Uterus (tissue), 4 donors: ENCODE measurements around the gene ANKRD6. TPM values are rescaled to one million over a fixed set of nuclear protein-coding genes. Genes with fewer than 3 reads are reported as not detected.

Experiments used
- DNase-seq, 2 donors: peaks; one replicate each; pipeline ENCODE4 v3.0.0-alpha.2; 2019 to 2020
- H3K27ac ChIP-seq, 2 donors: fragments of 200-600 bp; sonication (generic); 1 replicate in 1 of 2; 2 replicates in 1 of 2; pipeline ENCODE4 v1.5.1; 2016 to 2018
- H3K27me3 ChIP-seq, 2 donors: fragments of 200-600 bp; sonication (generic); one replicate each; pipeline ENCODE4 v1.5.1; 2018 to 2019; ENCODE audit warnings: control low read depth in 1 of 2
- H3K36me3 ChIP-seq, 2 donors: fragments of 200-600 bp; sonication (generic); one replicate each; pipeline ENCODE4 v1.5.1; 2019; ENCODE audit warnings: control low read depth in 1 of 2
- H3K4me1 ChIP-seq, 2 donors: fragments of 200-600 bp; sonication (generic); one replicate each; pipeline ENCODE4 v1.5.1; 2018 to 2019; ENCODE audit warnings: control low read depth in 1 of 2
- H3K4me3 ChIP-seq, 2 donors: fragments of 200-600 bp; sonication (generic); 1 replicate in 1 of 2; 2 replicates in 1 of 2; pipeline ENCODE4 v1.5.1; 2018 to 2019; ENCODE audit warnings: mild to moderate bottlenecking in 1 of 2
- H3K9me3 ChIP-seq, 2 donors: fragments of 200-600 bp; sonication (generic); one replicate each; pipeline ENCODE4 v1.5.1; 2019; ENCODE audit warnings: control low read depth in 1 of 2
- POLR2A ChIP-seq, 2 donors: fragments of 450-650 bp; IDR thresholded peaks; one replicate each; pipeline ENCODE4 v1.6.1; 2016; ENCODE audit warnings: antibody characterized with exemption in 2 of 2, mild to moderate bottlenecking in 1 of 2, moderate library complexity in 1 of 2
- intact Hi-C: fragments of 100-400 bp; cut with DNase I; formaldehyde crosslinking; loops from one replicate; pipeline ENCODE4 v1.15.1; 2023; ENCODE audit warnings: low total_unique reads
- total RNA-seq, 4 donors: library from RNA; depleted of rRNA in 3 of 4; stranded (reverse); fragments of >200 nt in 3 of 4; gene quantifications; one replicate each; pipeline versions ENCODE4 v1.1.0 to v1.2.4, GENCODE V29; 2014 to 2023
- TF ChIP-seq, protein P1 (sequence below), 4 experiments: fragments of 200-600 bp in 2 of 4; fragments of 450-650 bp in 2 of 4; sonication (generic) in 2 of 4; IDR thresholded peaks; one replicate each; pipeline ENCODE4 v1.5.1; 2016 to 2019; ENCODE audit warnings: antibody characterized with exemption in 4 of 4, mild to moderate bottlenecking in 2 of 4, moderate library complexity in 1 of 4
- donor health status: DM: yes; HTN: yes; CAD: no.

ANKRD6 gene
- total RNA-seq, 4 donors from 2014 or later, result 6.7 to 32.6 (median 24.5) TPM

DNA sequence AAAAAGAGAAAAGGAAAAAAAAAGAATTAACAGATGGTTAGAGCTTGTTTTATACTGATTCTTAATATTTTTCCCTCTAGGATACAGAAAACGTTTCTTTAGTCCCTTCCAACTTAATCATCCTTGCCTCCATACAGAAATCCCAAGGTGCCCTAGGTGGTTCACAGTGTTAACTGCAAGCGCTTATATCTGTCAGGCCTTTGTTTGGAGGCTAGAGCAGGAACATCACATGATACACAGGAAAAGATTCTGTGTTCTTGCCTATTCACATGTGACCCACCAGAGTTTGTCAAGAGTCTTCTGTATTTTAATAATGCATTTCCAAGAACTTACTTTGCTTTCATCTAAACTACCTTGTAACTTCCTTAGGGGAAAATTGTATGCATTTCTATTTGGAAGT is 31.3 kb downstream of the ANKRD6 start:
- no peak overlapping the region for H3K4me3 ChIP-seq
- no peaks in the 10 kb centered on the region for H3K9me3 ChIP-seq
- H3K36me3 ChIP-seq, result no peaks in the 10 kb centered on the region
- no peaks in the 10 kb centered on the region for H3K27me3 ChIP-seq
- TF ChIP-seq, protein P1, sequence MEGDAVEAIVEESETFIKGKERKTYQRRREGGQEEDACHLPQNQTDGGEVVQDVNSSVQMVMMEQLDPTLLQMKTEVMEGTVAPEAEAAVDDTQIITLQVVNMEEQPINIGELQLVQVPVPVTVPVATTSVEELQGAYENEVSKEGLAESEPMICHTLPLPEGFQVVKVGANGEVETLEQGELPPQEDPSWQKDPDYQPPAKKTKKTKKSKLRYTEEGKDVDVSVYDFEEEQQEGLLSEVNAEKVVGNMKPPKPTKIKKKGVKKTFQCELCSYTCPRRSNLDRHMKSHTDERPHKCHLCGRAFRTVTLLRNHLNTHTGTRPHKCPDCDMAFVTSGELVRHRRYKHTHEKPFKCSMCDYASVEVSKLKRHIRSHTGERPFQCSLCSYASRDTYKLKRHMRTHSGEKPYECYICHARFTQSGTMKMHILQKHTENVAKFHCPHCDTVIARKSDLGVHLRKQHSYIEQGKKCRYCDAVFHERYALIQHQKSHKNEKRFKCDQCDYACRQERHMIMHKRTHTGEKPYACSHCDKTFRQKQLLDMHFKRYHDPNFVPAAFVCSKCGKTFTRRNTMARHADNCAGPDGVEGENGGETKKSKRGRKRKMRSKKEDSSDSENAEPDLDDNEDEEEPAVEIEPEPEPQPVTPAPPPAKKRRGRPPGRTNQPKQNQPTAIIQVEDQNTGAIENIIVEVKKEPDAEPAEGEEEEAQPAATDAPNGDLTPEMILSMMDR (IDR thresholded peaks at IDR 0.05), result no peak
- TF ChIP-seq POLR2A (IDR thresholded peaks at IDR 0.05), result no peak
- H3K4me1 ChIP-seq, result no peaks in the 10 kb centered on the region
- DNase-seq, result no peak
- intact Hi-C loops, result no loop called here
- no peak overlapping the region for H3K27ac ChIP-seq

DNA sequence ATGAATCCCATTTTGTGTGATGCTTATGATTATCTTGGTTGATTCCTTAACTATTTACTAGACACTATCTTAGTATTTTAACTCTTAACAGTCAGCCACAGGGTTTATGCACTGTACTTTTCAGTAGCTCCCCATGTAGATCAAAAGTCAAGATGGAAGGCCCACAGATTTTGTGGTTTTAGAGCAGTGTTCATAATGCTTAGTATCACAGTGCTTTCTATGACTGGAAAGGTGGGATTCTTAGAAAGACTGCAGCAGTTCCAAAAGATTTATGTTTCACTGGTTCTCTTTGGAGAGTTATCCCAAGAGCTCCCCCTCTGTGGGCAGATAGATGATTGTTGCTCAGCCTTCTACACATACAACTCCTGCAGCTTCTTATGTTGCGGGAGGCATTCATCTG is 34.5 kb downstream of the ANKRD6 start:
- Histone ChIP-seq H3K27me3 (no peaks in the 10 kb centered on the region), H3K4me3 (no peak overlapping the region), H3K36me3 (no peaks in the 10 kb centered on the region), H3K9me3 (no peaks in the 10 kb centered on the region), H3K27ac (no peak overlapping the region), H3K4me1 (no peaks in the 10 kb centered on the region)
- intact Hi-C loops, result no loop called here
- no peak for DNase-seq
- TF ChIP-seq, protein P1 (IDR thresholded peaks at IDR 0.05), result no peak
- no peak for TF ChIP-seq POLR2A (IDR thresholded peaks at IDR 0.05)

DNA sequence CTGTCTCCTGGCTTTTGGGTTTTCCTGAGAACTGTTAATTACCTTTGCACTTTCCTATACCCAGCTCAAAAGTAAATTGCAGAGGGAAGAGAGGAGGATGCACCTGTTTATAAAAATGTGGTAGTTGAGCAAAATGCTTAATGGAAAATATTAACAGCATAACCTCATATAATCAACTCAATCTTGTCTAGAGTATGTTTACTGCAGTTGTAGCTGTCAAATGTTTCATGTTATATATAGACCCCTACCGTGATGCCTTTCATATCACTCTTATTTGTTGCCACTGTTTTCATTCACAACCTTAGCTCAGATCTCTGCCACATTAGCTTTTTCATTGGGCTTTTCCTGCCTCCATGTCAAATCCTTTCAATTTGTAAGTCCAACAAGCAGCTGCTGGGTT is 36.0 kb downstream of the ANKRD6 start:
- H3K9me3 ChIP-seq, result no peaks in the 10 kb centered on the region
- no peaks in the 10 kb centered on the region for H3K36me3 ChIP-seq
- H3K27me3 ChIP-seq, result no peaks in the 10 kb centered on the region
- intact Hi-C loops, result no loop called here
- no peaks in the 10 kb centered on the region for H3K4me1 ChIP-seq
- no peak overlapping the region for H3K4me3 ChIP-seq
- no peak overlapping the region for H3K27ac ChIP-seq
- DNase-seq, result no peak
- TF ChIP-seq, protein P1 (IDR thresholded peaks at IDR 0.05), result no peak
- TF ChIP-seq POLR2A (IDR thresholded peaks at IDR 0.05), result no peak

DNA sequence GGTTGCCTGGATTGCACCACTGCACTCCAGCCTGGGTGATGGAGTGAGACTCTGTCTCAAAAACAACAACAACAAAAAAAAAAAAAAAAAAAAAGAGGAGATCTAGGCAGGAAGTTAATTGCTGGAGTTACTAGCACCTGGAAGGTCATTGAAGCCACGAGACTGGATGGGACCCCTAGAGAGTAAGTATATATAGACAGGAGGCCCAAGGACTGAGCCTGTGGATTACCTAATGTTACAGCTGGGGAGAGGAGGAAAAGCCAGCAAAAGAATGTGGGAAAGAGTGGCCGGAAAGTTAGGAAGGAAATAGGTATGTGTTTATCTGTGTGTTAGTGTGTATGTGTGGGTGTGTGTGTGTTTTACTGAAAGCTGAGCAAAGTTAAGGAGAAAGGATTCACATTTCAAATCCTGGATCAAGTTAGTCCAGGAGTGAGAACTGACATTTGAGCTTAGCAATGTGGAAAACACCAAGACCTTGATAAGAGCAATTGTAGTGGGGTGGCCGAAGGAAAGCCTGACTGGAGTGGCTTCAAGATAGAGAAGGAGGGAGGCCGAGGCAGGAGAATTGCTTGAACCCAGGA is 38.4 kb downstream of the ANKRD6 start:
- H3K9me3 ChIP-seq, result no peaks in the 10 kb centered on the region
- intact Hi-C loops, result no loop called here
- TF ChIP-seq, protein P1 (IDR thresholded peaks at IDR 0.05), result no peak
- no peak for TF ChIP-seq POLR2A (IDR thresholded peaks at IDR 0.05)
- no peak overlapping the region for H3K27ac ChIP-seq
- no peaks in the 10 kb centered on the region for H3K4me1 ChIP-seq
- H3K27me3 ChIP-seq, result no peaks in the 10 kb centered on the region
- no peak for DNase-seq
- no peaks in the 10 kb centered on the region for H3K36me3 ChIP-seq
- no peak overlapping the region for H3K4me3 ChIP-seq

DNA sequence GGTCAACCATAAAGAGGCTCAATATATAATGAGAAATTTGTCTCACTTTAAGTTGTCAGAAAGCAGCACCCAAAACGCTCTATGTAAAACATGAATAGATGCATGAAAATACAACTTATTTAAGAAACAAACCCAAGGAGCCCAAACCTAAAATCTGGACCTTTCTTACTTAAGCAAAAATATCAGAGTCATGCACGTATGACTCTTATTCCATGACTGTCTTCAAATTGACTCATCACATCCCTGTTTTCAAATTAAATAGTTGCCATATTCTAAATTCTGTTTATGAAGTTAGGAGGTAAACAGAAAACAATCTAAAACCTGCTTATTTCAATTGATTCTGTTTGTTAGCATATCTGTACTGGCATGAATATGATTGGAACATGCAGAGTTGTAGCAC is 42.1 kb downstream of the ANKRD6 start:
- Histone ChIP-seq H3K4me3 (no peak overlapping the region), H3K27ac (no peak overlapping the region)
- intact Hi-C loops, result no loop called here

More for the DNA sequence above, 42.1 kb downstream of the ANKRD6 start:
- Histone ChIP-seq H3K36me3 (no peaks in the 10 kb centered on the region), H3K4me1 (no peaks in the 10 kb centered on the region), H3K27me3 (no peaks in the 10 kb centered on the region), H3K9me3 (no peaks in the 10 kb centered on the region)
- no peak for TF ChIP-seq POLR2A (IDR thresholded peaks at IDR 0.05)
- TF ChIP-seq, protein P1 (IDR thresholded peaks at IDR 0.05), result no peak
- DNase-seq, result no peak
